ENCODE data around the gene ZCCHC4.

The ZCCHC4 gene

DNA sequence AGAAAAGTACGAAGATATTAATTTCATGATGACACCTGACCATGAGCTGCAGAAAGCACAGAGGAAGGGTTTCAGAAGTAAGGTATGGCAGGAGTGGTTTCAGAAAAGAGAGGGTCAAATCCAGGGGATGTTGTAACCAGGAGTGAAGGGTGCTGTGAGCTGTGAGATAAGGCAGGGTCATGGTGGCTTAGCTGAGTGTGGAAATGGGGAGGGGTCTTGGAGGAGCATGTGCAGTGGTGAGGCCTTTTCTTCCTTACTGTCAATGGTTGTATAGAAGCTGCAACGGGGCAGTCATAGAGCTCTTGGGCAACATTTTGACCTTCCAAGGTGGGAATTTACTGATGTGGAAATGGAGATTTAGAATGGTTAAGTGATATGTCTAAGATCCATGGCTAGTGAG is 67.0 kb downstream of the ZCCHC4 start:
- no peak for DNase-seq

DNA sequence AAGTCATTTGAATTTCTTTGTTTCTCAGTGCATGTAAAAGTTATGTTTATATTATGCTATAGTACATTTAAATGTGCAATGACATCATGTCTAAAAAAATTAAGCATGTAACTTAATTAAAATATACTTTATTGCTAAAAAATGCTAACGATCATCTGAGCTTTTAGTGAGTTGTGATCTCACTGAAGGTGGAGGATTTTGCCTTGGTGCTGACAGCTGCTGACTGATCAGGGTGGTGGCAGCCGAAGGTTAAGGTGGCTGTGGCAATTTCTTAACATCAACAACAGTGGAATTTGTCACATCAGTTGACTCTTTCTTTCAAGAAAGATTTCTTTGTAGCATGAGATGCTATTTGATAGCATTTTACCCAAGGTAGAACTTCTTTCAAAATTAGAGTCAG is 71.1 kb downstream of the ZCCHC4 start:
- no peak for DNase-seq

DNA sequence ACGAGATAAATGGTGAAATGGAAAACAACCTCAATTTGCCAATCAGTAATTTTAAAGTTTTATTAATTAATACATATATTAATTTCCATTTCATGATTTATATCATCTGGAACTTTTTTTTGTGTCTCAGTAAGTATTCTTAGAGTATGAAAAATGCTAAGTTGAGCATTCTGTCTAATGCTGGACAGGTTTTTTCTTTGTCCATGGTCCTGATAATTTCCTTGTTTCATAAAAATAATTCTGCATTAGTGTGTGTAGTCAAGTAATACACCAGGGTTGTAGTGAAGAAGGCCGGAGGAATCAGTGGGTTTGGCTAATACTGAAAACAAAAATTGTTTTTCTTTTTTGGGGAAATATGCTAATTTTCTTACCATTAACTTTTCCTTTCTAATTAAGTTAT is 74.4 kb downstream of the ZCCHC4 start:
- DNase-seq = no peak

DNA sequence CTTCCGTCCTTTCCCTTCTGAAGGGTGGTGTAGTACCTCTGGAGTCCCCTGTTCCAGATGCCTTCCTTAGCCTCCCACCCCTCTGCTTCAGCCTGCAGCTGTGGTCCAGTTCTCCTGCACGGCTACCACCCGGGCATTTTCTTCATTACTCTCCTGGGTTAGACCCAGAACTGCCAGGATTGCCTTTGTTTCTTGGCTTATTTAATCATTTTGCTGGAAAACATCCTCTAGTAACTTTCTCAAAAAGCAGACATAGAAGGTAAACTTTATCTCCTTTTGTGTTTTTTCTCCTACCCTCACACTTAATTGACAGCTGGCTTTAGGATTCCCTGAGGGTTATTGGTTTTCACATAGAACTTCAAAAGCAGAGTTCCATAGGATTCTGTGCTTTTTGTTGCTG is 84.7 kb downstream of the ZCCHC4 start:
- no peak for DNase-seq

DNA sequence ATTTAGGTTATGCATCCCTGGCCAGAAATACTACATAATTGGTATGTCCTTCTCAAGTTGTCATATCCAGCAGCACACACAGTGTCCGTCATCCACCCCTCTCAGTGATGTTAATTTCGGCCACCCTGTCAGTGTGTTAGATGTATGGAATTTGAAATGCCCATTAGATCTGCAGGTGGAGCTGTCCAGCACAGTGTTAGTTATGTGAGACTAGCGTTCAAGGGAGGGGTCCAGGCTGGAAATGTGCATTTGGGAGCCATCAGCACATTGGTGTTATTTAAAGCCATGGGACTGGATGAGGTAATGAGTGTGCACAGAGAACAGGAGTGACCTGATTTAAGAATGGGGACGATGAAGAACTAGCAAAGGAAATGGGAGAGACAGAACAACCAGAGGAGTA is 86.9 kb downstream of the ZCCHC4 start:
- no peak for DNase-seq

DNA sequence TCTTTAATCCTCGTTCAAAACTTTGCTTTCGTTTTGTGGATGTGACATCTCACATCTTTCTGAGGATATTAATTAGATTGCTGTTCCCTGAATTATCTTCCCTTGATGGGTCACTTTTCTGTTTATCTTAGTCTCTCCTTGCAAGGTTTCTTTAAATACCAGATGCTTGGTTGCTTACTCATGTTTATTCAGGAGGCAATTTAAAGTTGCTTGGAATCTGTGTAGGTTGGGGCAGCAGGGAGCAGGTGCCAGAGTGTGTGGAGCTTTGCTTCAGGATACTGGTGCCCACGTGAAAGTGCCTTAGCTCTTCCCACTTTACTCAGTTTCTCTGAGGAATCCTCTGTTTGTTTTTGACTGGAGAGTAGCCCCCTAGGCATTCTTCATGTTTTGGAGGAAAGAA is 88.5 kb downstream of the ZCCHC4 start:
- DNase-seq = no peak

DNA sequence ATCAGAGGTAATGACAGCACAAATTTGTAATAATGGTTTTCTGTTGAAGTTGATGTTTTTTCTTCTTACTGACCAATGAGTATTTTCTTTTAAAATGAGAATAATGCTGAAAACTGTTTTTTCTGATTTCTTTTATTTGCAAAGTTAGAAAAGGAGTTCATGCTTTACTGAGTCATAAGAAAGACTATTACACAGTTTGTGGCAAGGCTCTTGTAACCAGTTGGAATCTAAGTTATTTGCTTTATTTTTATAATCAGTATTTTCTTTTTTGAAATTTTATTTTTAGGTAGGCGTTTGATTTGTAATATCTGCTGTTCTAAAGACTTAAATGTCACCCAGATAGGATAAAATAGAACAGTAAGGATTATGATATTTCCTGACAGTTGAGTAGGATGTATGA is 89.9 kb downstream of the ZCCHC4 start:
- DNase-seq = no peak

DNA sequence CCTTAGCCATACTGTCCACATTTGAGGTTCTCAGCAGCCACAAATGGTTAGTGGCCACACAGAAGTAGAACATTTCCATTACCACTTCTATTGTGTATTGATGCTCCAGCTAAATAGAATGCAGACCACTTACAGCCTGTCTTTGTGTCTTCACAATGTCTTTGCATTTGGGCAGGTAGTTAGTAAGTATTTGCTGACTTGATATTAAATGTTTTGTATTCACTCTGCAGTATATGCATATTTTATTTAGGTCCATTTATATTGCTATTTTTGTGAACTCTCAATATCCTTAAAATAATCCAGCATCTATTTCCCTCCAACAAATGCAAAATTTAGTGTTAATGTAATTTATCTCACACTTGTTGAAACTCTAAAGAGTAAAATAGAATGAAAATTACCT is 91.1 kb downstream of the ZCCHC4 start:
- no peak for DNase-seq

DNA sequence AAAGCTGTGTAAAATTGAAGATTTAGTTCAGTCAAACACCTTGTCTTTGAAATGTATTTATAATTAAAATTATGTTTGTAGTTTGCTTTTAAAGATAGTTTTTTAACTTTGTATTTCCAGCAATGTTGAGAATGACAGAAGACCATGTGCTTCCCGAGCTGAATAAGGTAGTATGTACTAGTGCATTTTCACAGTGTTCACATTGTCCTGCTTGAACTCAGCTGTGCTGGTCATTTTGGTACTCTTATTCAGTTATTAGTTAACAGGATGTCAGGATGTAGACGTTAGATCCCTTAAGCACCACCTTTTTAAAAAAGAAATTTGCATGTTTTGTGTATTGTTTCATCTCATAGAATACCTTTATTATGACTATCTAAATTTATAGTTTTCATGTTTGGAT is 92.9 kb downstream of the ZCCHC4 start:
- no peak for DNase-seq

DNA sequence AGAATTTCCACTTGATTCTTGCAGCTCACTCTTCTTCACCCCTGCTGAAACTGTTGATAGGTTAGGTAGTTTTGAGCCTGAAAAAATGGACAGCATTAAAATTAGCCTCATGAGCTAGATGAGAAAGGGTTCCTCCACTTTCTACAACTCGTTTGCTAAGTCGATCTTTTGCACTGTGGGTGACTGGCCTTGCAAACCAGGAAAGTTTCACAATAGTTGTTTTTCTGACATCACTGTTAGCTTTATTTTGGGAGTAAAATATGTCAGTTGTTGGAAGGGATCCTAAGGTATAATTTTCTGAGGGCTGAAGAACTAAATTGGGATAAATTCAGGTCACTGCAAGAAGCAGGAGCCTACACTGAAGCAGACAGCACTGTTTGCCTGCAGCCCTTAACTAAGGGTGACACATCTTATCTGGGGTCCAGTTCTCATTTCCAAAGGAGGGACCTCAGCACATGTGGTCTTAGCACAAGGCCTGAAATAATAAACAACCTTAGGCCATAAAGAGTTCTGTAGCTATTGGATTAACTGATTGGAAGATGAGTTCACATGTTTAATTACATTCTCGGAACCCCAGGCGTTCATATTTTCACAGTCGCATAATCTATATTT is 93.6 kb downstream of the ZCCHC4 start:
- DNase-seq = no peak

DNA sequence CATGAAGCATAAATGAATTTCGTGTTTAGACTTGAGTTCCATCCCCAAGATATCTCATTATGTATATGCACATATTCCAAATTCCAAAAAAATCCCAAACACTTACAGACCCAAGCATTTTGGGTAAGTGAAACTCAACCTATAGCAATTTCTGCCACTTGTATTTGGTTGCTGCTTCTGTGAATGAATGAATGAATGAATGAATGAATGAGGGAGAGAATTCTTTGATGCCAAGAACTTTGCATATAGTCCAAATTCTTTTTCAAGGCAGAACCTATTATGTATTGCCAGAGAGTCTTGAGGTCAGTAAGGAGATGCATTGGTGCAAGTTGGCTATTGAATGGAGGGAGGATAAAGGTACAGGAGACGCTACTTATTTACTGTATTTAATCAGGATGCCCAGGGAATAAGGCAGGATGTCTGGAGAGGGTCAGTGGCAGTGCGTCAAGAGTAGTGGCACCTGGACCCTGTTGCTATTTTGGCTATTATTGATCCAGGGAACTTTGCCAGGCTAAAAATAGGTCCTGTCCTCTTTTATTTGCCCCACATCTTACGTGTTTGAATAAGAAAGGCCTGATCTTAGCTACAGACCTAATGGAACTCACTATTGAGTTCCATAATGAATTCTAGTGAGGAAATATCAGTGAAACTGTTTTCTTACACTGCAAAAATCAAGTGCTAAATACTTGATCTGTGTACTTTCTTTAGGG is 98.4 kb downstream of the ZCCHC4 start:
- DNase-seq = no peak

DNA sequence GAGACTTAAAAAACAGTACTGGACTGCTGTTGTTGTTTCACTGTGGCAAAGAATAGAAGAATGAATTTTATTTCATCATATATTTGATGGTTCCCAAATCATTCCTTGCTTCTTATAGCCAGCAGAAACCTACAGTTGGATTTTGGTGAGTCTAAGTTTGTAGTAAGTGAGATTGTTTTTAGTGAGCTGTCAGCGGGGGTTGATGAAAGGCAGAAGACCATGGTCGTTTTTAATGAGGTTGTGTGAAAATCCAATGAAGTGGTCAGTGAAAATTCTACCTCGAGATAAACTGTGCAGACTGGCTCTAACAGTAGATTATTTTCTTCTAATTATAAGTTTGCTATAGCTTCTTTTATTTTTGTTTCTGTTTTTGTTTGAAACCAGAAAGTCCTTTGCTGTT is 100.7 kb downstream of the ZCCHC4 start:
- DNase-seq = no peak

DNA sequence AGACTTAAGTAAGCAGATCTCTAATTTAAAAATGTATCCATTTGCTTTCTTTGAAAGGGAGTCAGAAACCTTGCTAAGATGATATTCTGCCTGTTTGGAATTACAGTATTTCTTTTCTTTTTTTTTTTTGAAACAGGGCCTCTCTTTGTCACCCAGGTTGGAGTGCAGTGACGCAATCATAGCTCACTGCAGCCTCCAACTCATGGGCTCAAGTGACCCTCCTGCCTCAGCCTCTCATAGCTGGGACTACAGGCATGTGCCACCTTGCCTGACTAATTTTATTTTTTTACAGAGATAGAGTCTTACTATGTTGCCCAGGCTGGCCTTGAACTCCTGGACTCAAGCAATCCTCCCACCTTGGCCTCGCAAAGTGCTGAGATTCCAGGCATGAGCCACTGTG is 104.4 kb downstream of the ZCCHC4 start:
- no peak for DNase-seq
